Panc1 (cell line): ENCODE results near the gene BBX. TPM values are rescaled to one million over a fixed set of nuclear protein-coding genes. Genes with fewer than 3 reads are reported as not detected.
A peak's percentile ranks its signal among the peaks of the same experiment; 100 is the strongest.
"Not testable (repeated sequence)": the region's sequence is repeated elsewhere in the genome, so short reads cannot be mapped to it uniquely, and the experiment has no call there.

Experiments
- ATAC-seq: fragments of 200-7000 bp; cut with Tn5 transposase; 2 replicates; pipeline ENCODE4 v1.9.1; 2020; ENCODE audit warnings: mild to moderate bottlenecking, moderate library complexity
- BruUV-seq: library from RNA; stranded (reverse); fragments of 400-500 nt; replicated peaks from 2 replicates; lab custom pipeline; 2021; lab: Mats Ljungman, UMichigan
- CTCF ChIA-PET: fragments of 300-600 bp; sonication (Branson Sonifier 250); formaldehyde crosslinking; loops from one replicate; lab custom pipeline; 2022; ENCODE audit warnings: antibody characterized with exemption; lab: Charles Lee
- POLR2A ChIA-PET: fragments of 300-600 bp; sonication (Branson Sonifier 250); formaldehyde crosslinking; loops from one replicate; lab custom pipeline; 2022; ENCODE audit warnings: antibody characterized with exemption; lab: Charles Lee
- DNase-seq: peaks from one replicate; pipeline ENCODE4 v3.0.0-alpha.2; 2010; ENCODE audit warnings: low read depth, low spot score
- H3K27ac ChIP-seq: 2 replicates; pipeline ENCODE4 v1.5.1; 2011; ENCODE audit warnings: mild to moderate bottlenecking, low read length, inconsistent platforms
- H3K27me3 ChIP-seq: fragments of 200-500 bp; sonication (Bioruptor generic); 2 replicates; pipeline ENCODE4 v1.6.0; 2014; ENCODE audit warnings: low read length, inconsistent platforms; ENCODE audit not compliant: control insufficient read depth, insufficient read depth
- H3K36me3 ChIP-seq: fragments of 200-500 bp; sonication (Bioruptor generic); 2 replicates; pipeline ENCODE4 v1.5.1; 2014; ENCODE audit warnings: inconsistent platforms, mild to moderate bottlenecking, low read length, moderate library complexity; ENCODE audit not compliant: control insufficient read depth, insufficient read depth
- H3K4me1 ChIP-seq: 2 replicates; pipeline ENCODE4 v1.5.1; 2011; ENCODE audit warnings: inconsistent platforms, mild to moderate bottlenecking, low read length, moderate library complexity; ENCODE audit not compliant: control insufficient read depth, insufficient read depth
- H3K4me3 ChIP-seq, 2 experiments: 2 replicates each; pipeline ENCODE4 v1.5.1; 2011 to 2012; ENCODE audit warnings: low read depth in 2 of 2, low read length in 2 of 2, mild to moderate bottlenecking in 2 of 2, inconsistent platforms in 1 of 2, moderate library complexity in 1 of 2
- H3K9me3 ChIP-seq: fragments of 200-500 bp; sonication (Bioruptor generic); 2 replicates; pipeline ENCODE4 v1.5.1; 2014; ENCODE audit warnings: low read depth, mild to moderate bottlenecking, inconsistent platforms, low read length, moderate library complexity; ENCODE audit not compliant: control insufficient read depth, insufficient read depth
- CTCF ChIP-seq: fragments of 450-650 bp; IDR thresholded peaks from 2 replicates; pipeline ENCODE4 v1.5.1; 2017; ENCODE audit warnings: mild to moderate bottlenecking
- POLR2AphosphoS5 ChIP-seq: IDR thresholded peaks from 2 replicates; pipeline ENCODE4 v1.6.1; 2012; ENCODE audit warnings: mild to moderate bottlenecking, low read depth, low read length, moderate library complexity
- REST ChIP-seq, 2 experiments: IDR thresholded peaks; 2 replicates each; pipeline ENCODE4 v1.6.1; 2011 to 2012; ENCODE audit warnings: low read depth in 2 of 2, control low read depth in 1 of 2, low read length in 1 of 2, mild to moderate bottlenecking in 1 of 2, moderate library complexity in 1 of 2; ENCODE audit not compliant: insufficient read depth in 1 of 2
- SIN3A ChIP-seq: IDR thresholded peaks from 2 replicates; pipeline ENCODE4 v1.6.1; 2012; ENCODE audit warnings: low read depth, mild to moderate bottlenecking, low read length, moderate library complexity, borderline replicate concordance; ENCODE audit not compliant: insufficient read depth
- TCF7L2 ChIP-seq: IDR thresholded peaks from 2 replicates; pipeline ENCODE4 v1.6.1; 2011; ENCODE audit warnings: mild to moderate bottlenecking, low read depth, low read length, inconsistent platforms
- in situ Hi-C: cut with HindIII; loops from 2 replicates; pipeline ENCODE4 v1.10.0; 2016; ENCODE audit warnings: low sequenced_read_pairs, low pct_unique_long_range_greater_than_20kb
- intact Hi-C: fragments of 100-400 bp; cut with micrococcal nuclease; formaldehyde crosslinking; loops from one replicate; pipeline ENCODE4 v1.10.0; 2022; ENCODE audit not compliant: unreplicated experiment
- total RNA-seq: library from RNA; stranded (reverse); gene quantifications from one replicate; pipeline ENCODE4 v1.2.1, GENCODE V29; 2021; ENCODE audit not compliant: unreplicated experiment

The BBX gene
- total RNA-seq, 1 experiment from 2014 or later = 28.5 TPM

- DNase-seq, H3K27ac ChIP-seq, CTCF ChIA-PET, H3K9me3 ChIP-seq, ATAC-seq, H3K27me3 ChIP-seq, H3K4me1 ChIP-seq, BruUV-seq, POLR2A ChIA-PET, H3K4me3 ChIP-seq, in situ Hi-C loops, H3K36me3 ChIP-seq: not testable (repeated sequence)
- intact Hi-C loops = loop anchor here (5.0 to 10.0 kb wide), 2 partner anchors 171 to 353 kb away; no protein-coding TSS in a partner anchor
Observed at GRCh38 chr3:107571492-107571891, 48.7 kb downstream of the BBX start.

DNA sequence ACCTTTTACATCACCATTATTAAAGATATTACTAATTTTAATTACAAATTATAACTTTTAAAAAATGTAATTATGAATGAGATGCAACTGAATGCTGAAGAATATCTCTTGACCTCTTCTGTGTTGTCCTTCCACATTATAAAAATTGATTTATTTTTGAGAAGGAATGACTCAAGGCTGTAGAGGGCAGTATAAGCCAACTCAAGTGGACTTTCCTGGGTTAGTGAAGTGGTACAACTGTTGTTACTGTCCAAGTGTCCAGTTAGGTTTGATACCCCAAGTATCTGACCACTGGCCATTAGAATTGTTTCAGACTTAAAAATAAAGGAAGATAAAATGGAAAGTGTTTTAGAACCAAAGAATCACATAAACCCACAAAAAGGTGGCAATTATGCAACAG lies 51.9 kb downstream of the BBX start:
- in situ Hi-C loops = no loop called here
- H3K4me3 ChIP-seq = no peak overlapping the region
- intact Hi-C loops = loop anchor here (5.0 to 10.0 kb wide), 2 partner anchors 168 to 350 kb away; no protein-coding TSS in a partner anchor
- H3K27me3 ChIP-seq = no peaks in the 10 kb centered on the region
- ATAC-seq (peak; percentile 83; the same call in 1 of the 2 replicates), DNase-seq (peak; percentile 12)
- no peaks in the 10 kb centered on the region for H3K4me1 ChIP-seq
- TF ChIP-seq REST (IDR thresholded peaks at IDR 0.05; ENCODE audit: insufficient read depth in 1 of 2, low read depth in 2 of 2, low read length in 1 of 2) (no peak), POLR2AphosphoS5 (no peak), CTCF (peak; percentile 74; the same call in 1 of the 2 replicates)
- BruUV-seq = no TSS peak
- H3K9me3 ChIP-seq = no peaks in the 10 kb centered on the region
- ChIA-PET POLR2A (interaction anchor here (0.6 kb wide), 1 partner anchor 29 kb away, joined by 5 read pairs; no protein-coding TSS in a partner anchor), CTCF (interaction anchor here (1.2 to 1.3 kb wide), 2 partner anchors 86 to 281 kb away, joined by 3 read pairs; no protein-coding TSS in a partner anchor)
- no peaks in the 10 kb centered on the region for H3K36me3 ChIP-seq
- no peak overlapping the region for H3K27ac ChIP-seq

- intact Hi-C loops (loop anchor here (10.0 kb wide), 1 partner anchor 347 kb away; no protein-coding TSS in a partner anchor), in situ Hi-C loops (no loop called here)
- DNase-seq (no peak), ATAC-seq (no peak)
- CTCF ChIA-PET = no interaction called here
- no peak for TF ChIP-seq SIN3A
- TF ChIP-seq CTCF = no peak
- TF ChIP-seq TCF7L2 = no peak
- no peak for TF ChIP-seq POLR2AphosphoS5
- TF ChIP-seq REST (IDR thresholded peaks at IDR 0.05; ENCODE audit: insufficient read depth in 1 of 2, low read depth in 2 of 2, low read length in 1 of 2) = no peak
- POLR2A ChIA-PET = no interaction called here
- Histone ChIP-seq H3K36me3 (no peaks in the 10 kb centered on the region), H3K4me3 (no peak overlapping the region), H3K4me1 (no peaks in the 10 kb centered on the region), H3K9me3 (no peaks in the 10 kb centered on the region), H3K27ac (no peak overlapping the region), H3K27me3 (no peaks in the 10 kb centered on the region)
- no TSS peak for BruUV-seq
Observed at GRCh38 chr3:107578091-107578490, 55.3 kb downstream of the BBX start.
